HG03439 (cell line): ENCODE measurements around the gene MRS2.
A peak's percentile ranks its signal among the peaks of the same experiment; 100 is the strongest.
"Not testable (repeated sequence)": the region's sequence is repeated elsewhere in the genome, so short reads cannot be mapped to it uniquely, and the experiment has no call there.

Experiments used
- ATAC-seq: cut with Tn5 transposase; IDR thresholded peaks from one replicate; pipeline ENCODE4 v1.9.1; 2021; ENCODE audit warnings: mild to moderate bottlenecking, moderate library complexity; ENCODE audit not compliant: unreplicated experiment

Gene MRS2

GRCh38 chr6:24402697-24403500, at the start of gene MRS2:
Gene MRS2, plus strand, starts transcription at chr6:24402936. Its CDS starts 111 bp downstream, at chr6:24403047.
- ATAC-seq: peak; percentile 96

- no peak for ATAC-seq
Observed at GRCh38 chr6:24353861-24354260, 48.9 kb upstream of the MRS2 start.

- no peak for ATAC-seq
Observed at GRCh38 chr6:24355393-24355792, 47.3 kb upstream of the MRS2 start.

- no peak for ATAC-seq
Observed at GRCh38 chr6:24356310-24356973, 46.3 kb upstream of the MRS2 start.

- no peak for ATAC-seq
Observed at GRCh38 chr6:24357336-24358218, 45.2 kb upstream of the MRS2 start, which contains the start of gene DCDC2. Gene DCDC2, minus strand, starts transcription at chr6:24358059. Its CDS starts 309 bp downstream, at chr6:24357750.

GRCh38 chr6:24358219-24358821, 44.4 kb upstream of the MRS2 start:
- ATAC-seq: no peak

- peak; percentile 85 for ATAC-seq
Observed at GRCh38 chr6:24359640-24360454, 42.9 kb upstream of the MRS2 start.

- not testable (repeated sequence) for ATAC-seq
Observed at GRCh38 chr6:24362363-24362762, 40.4 kb upstream of the MRS2 start.

GRCh38 chr6:24365103-24365633, 37.6 kb upstream of the MRS2 start:
- ATAC-seq: not testable (repeated sequence)

GRCh38 chr6:24374612-24375011, 28.1 kb upstream of the MRS2 start:
- ATAC-seq: no peak

GRCh38 chr6:24376871-24377270, 25.9 kb upstream of the MRS2 start:
- no peak for ATAC-seq

- no peak for ATAC-seq
Observed at GRCh38 chr6:24378473-24379097, 24.2 kb upstream of the MRS2 start.

GRCh38 chr6:24381476-24382219, 21.1 kb upstream of the MRS2 start:
- no peak for ATAC-seq

GRCh38 chr6:24382220-24382540, 20.6 kb upstream of the MRS2 start:
- ATAC-seq: no peak

- not testable (repeated sequence) for ATAC-seq
Observed at GRCh38 chr6:24382891-24383494, 19.7 kb upstream of the MRS2 start.

- ATAC-seq: not testable (repeated sequence)
Observed at GRCh38 chr6:24384369-24385130, 18.2 kb upstream of the MRS2 start.

- no peak for ATAC-seq
Observed at GRCh38 chr6:24385536-24386269, 17.0 kb upstream of the MRS2 start.
